GM21723 (cell line): ENCODE measurements around the gene CCDC61.

Experiments used
- ATAC-seq: cut with Tn5 transposase; IDR thresholded peaks from one replicate; pipeline ENCODE4 v1.9.1; 2021; ENCODE audit warnings: mild to moderate bottlenecking, moderate library complexity; ENCODE audit not compliant: unreplicated experiment

Gene CCDC61

GRCh38 chr19:46036744-46037128 is 41.5 kb downstream of the CCDC61 start:
- no peak for ATAC-seq

- no peak for ATAC-seq
These were observed 44.9 kb downstream of the CCDC61 start for GRCh38 chr19:46040125-46040524.

- no peak for ATAC-seq
These were observed 45.8 kb downstream of the CCDC61 start, which contains the start of gene IGFL4 for GRCh38 chr19:46040952-46041500. Gene IGFL4 (minus strand): TSS chr19:46041002. CDS start chr19:46040962, 40 bp downstream.

GRCh38 chr19:46042252-46042883 is 47.1 kb downstream of the CCDC61 start:
- ATAC-seq: no peak

GRCh38 chr19:46043519-46043918 is 48.3 kb downstream of the CCDC61 start:
- ATAC-seq: no peak

GRCh38 chr19:46049597-46049996 is 54.3 kb downstream of the CCDC61 start:
- ATAC-seq: no peak

GRCh38 chr19:46052896-46053295 is 57.6 kb downstream of the CCDC61 start:
- no peak for ATAC-seq

- no peak for ATAC-seq
These were observed 61.3 kb downstream of the CCDC61 start for GRCh38 chr19:46056536-46056935.

- no peak for ATAC-seq
These were observed 63.5 kb downstream of the CCDC61 start for GRCh38 chr19:46058778-46059177.

- no peak for ATAC-seq
These were observed 64.7 kb downstream of the CCDC61 start for GRCh38 chr19:46060012-46060411.

GRCh38 chr19:46063201-46063600 is 67.9 kb downstream of the CCDC61 start:
- no peak for ATAC-seq

GRCh38 chr19:46065486-46066071 is 70.3 kb downstream of the CCDC61 start:
- ATAC-seq: no peak

GRCh38 chr19:46066471-46066870 is 71.2 kb downstream of the CCDC61 start:
- ATAC-seq: no peak

GRCh38 chr19:46067691-46068090 is 72.4 kb downstream of the CCDC61 start:
- no peak for ATAC-seq
